Globus pallidus (tissue), 1 donor: ENCODE measurements around the gene ZNF548.

Source experiments
- DNase-seq: peaks from one replicate; pipeline ENCODE4 v3.0.0-alpha.2; 2015; ENCODE audit warnings: low spot score

ZNF548 gene

GRCh38 chr19:57398868-57399267 lies 9.2 kb downstream of the ZNF548 start:
- no peak for DNase-seq

GRCh38 chr19:57403737-57404563 lies 14.3 kb downstream of the ZNF548 start:
- no peak for DNase-seq

GRCh38 chr19:57406516-57407123 lies 17.0 kb downstream of the ZNF548 start:
- DNase-seq = peak; percentile 13

- peak; percentile 95 for DNase-seq
These were observed 21.4 kb downstream of the ZNF548 start, which contains the start of gene ZNF17 for GRCh38 chr19:57410877-57411671. TSS of gene ZNF17 (plus strand) at chr19:57411161. CDS start at chr19:57413616, 2,455 bp downstream.

DNA sequence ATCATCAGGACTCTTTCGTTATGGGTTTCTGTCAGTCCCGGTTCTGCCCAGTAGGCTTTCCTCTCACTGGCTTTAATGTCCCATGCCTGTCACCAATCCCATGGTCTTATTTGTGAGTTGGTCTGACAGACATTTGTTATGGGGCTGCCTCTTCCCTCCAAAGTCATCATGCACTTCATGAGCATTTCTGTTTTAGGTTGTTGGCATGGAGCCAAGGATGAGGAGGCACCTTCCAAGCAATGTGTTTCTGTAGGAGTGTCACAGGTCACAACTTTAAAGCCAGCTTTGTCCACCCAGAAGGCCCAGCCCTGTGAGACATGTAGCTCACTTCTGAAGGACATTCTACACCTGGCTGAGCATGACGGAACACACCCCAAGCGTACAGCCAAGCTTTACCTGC lies 29.8 kb downstream of the ZNF548 start:
- no peak for DNase-seq

- no peak for DNase-seq
These were observed 31.4 kb downstream of the ZNF548 start for GRCh38 chr19:57421037-57421436.

- DNase-seq = no peak
These were observed 44.9 kb downstream of the ZNF548 start for GRCh38 chr19:57434386-57435061.

DNA sequence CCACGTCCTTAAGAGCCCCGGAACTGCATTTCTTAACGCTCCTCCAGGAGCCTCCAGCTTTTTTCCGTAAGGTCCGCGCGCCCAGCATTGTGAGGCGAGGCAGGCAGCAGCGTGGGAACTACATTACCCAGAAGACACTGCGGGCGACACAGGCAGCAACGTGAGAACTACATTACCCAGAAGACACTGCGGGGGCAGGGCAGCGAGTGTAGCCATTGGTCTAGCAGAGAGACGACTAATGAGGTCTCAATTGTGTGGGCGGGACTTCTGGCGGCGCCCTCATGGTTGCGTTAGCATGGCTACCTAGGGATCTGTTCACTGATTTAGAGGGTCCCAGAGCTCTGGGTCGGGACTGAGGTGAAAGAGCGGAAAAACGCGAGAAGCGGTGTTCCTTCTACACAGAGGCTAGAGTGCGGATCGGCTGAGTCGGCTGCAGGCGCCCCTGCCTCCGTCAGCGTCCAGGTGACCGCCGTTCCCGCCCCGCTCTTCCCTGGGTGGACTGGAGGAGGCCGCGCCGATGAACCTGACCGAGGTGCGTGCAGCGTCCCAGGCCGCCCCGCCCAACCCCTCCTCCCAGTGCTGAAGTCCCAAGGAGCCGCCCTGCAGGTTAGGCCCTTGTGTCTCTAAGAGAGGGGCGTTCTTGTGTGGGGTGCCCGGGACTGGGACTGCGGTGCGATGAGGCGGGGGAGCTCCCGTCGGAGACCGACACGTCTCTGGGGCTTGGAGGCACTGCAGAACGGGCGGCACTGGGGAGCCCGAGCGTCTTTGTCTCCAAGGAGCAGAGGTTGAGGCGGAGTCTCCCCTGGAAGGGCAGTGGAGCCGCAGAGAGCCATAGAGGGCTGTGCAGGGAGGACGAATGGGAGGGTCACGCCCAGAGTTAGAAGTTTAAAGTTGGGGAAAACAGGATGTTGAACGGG lies 45.7 kb downstream of the ZNF548 start, which contains the start of gene ZNF749:
TSS of gene ZNF749 (plus strand) at position 264 of the 917 bp plus-strand sequence. CDS start at position 518, 254 bp downstream.
- DNase-seq = peak; percentile 97

- DNase-seq = no peak
These were observed 46.8 kb downstream of the ZNF548 start for GRCh38 chr19:57436417-57436816.

- DNase-seq = no peak
These were observed 48.3 kb downstream of the ZNF548 start for GRCh38 chr19:57437931-57438330.

DNA sequence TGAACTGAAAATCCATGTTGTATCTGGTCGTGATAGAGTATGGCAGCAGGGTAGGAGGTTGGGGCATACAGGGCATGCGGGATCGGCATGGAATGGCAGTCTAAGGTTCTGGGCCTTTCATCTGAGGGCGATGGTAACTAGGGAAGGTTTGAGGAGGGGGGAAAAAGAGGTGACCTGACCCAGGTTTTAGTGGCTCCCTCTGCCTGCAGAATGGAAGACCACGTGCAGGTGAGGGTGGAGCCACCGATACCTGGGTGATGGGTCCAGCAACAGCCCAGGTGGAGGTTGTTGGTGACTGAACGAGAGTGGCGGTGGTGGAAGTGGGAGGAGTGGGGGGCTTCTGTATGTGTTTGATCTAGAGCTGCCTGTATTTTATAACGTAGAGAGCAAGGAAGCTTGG lies 49.3 kb downstream of the ZNF548 start:
- no peak for DNase-seq

GRCh38 chr19:57441979-57442752 lies 52.5 kb downstream of the ZNF548 start:
- DNase-seq = no peak

DNA sequence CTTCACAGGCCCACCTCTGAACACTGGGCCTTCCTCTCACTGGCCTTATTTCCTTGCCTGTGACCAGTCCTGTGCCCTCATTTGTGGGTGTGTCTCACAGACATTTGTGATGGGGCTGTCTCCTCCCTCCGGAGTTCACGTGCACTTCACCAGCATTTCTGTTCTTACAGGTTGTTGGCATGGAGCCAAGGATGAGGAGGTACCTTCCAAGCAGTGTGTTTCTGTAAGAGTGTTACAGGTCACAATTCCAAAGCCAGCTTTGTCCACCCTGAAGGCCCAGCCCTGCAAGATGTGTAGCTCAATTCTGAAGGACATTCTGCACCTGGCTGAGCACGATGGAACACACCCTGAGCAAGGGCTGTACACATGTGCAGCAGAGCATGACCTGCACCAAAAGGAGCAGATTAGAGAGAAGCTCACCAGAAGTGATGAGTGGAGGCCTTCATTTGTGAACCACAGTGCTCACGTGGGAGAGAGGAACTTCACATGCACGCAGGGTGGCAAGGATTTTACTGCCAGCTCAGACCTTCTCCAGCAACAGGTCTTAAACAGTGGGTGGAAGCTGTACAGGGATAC lies 53.6 kb downstream of the ZNF548 start:
- DNase-seq = no peak

DNA sequence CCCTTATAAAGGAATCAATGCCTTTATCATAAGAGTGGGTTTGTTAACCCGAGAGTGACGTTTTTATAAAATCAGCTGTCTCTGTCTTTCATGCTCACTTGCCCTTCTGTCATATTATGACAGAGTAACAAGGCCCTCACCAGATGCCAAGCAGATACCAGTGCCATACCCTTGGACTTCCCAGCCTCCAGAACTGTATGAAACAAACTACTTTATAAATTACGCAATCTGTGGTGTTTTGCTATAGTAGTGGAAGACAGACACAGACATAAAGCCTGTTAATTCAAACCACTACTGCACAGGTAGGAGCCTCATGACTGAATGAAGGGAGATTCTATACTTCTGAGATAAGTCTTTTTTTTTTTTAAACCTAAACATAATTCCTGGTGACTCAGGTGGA lies 62.7 kb downstream of the ZNF548 start:
- no peak for DNase-seq
